H1 (cell line): ENCODE measurements around the gene PSMD9.

Source experiments
- CHD7 ChIP-seq: fragments of 300-600 bp; sonication (generic); IDR thresholded peaks from 2 replicates; pipeline ENCODE4 v1.7.1; 2012; ENCODE audit warnings: low read length, moderate library complexity, mild to moderate bottlenecking, inconsistent platforms; ENCODE audit not compliant: insufficient replicate concordance
- CTCF ChIP-seq, 3 experiments: IDR thresholded peaks; 1 replicate in 2 of 3; 2 replicates in 1 of 3; pipeline versions ENCODE4 v1.5.1 to v1.6.1; 2011; ENCODE audit warnings: low read length in 3 of 3, mild to moderate bottlenecking in 3 of 3, inconsistent platforms in 2 of 3, low read depth in 1 of 3, moderate library complexity in 1 of 3; ENCODE audit not compliant: insufficient read depth in 1 of 3; ENCODE audit errors: control extremely low read depth in 1 of 3
- HDAC6 ChIP-seq: IDR thresholded peaks from one replicate; pipeline ENCODE4 v1.7.1; 2012; ENCODE audit warnings: low read depth, mild to moderate bottlenecking, inconsistent platforms, low read length, moderate library complexity
- MAX ChIP-seq: IDR thresholded peaks from 2 replicates; pipeline ENCODE4 v1.6.1; 2012; ENCODE audit warnings: inconsistent platforms
- POLR2A ChIP-seq, 2 experiments: IDR thresholded peaks; 1 replicate in 1 of 2; 2 replicates in 1 of 2; pipeline ENCODE4 v1.6.1; 2011; ENCODE audit warnings: low read depth in 2 of 2, low read length in 2 of 2, mild to moderate bottlenecking in 2 of 2; ENCODE audit errors: control extremely low read depth in 1 of 2
- RFX5 ChIP-seq: IDR thresholded peaks from 2 replicates; pipeline ENCODE4 v1.6.1; 2011; ENCODE audit warnings: low read depth, low read length, improper control_type of control experiment, borderline replicate concordance
- TAF1 ChIP-seq: IDR thresholded peaks from 2 replicates; pipeline ENCODE4 v1.6.1; 2011; ENCODE audit warnings: mild to moderate bottlenecking, low read depth, low read length
- ZNF274 ChIP-seq: IDR thresholded peaks from 2 replicates; pipeline ENCODE4 v1.7.0; 2012; ENCODE audit warnings: low read length, borderline replicate concordance; ENCODE audit errors: extremely low read depth

- no peak for TF ChIP-seq POLR2A (IDR thresholded peaks at IDR 0.05; ENCODE audit: control extremely low read depth in 1 of 2, low read depth in 2 of 2, low read length in 2 of 2)
- TF ChIP-seq MAX, result no peak
- TF ChIP-seq ZNF274, result no peak
- TF ChIP-seq CTCF (IDR thresholded peaks at IDR 0.05; ENCODE audit: control extremely low read depth in 1 of 3, insufficient read depth in 1 of 3, low read depth in 1 of 3, low read length in 3 of 3), result no peak
- no peak for TF ChIP-seq TAF1
- TF ChIP-seq CHD7, result no peak
- TF ChIP-seq RFX5, result no peak
- no peak for TF ChIP-seq HDAC6
Observed at GRCh38 chr12:121932176-121932536, 43.6 kb downstream of the PSMD9 start.
